ENCODE results near the gene NT5M.

NT5M gene

DNA sequence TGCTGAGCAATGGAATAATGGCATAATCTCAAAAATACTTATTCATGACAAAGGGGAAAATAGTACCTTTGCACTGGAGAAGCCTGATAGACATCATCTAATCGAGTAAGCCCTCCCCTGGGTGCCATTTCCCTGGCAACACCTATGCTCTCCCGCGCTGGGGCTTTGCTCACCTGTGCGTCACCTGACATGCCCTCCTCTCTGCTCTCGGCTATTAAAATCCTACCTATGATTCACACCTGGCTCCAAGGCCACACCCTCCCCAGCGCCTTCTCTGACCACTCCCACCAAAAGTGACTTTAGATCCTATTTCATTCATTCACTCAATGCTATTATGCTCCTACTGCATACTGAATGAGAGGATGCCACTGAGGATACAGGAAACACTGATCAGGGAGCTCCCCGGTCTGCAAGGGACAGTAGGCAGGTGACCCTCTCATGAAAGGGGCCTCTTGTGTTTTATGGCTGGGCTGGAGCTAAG lies 83.9 kb downstream of the NT5M start:
- Histone ChIP-seq H3K36me3 (ENCODE audit: control insufficient read depth in 1 of 2, insufficient read depth in 2 of 2, low read length in 2 of 2) (no peaks in the 10 kb centered on the region), H2BK12ac (ENCODE audit: low read length) (no peak overlapping the region), H3K9ac (ENCODE audit: low read length) (no peak overlapping the region), H3K4ac (ENCODE audit: low read depth, low read length) (no peak overlapping the region), H4K91ac (ENCODE audit: low read depth, low read length) (no peak overlapping the region), H3K23ac (ENCODE audit: low read length) (no peak overlapping the region), H3K14ac (ENCODE audit: low read length) (no peak overlapping the region), H3K79me1 (ENCODE audit: low read length) (no peaks in the 10 kb centered on the region), H4K12ac (ENCODE audit: low read depth, low read length) (no peak overlapping the region), H3K4me1 (ENCODE audit: control insufficient read depth in 1 of 2, insufficient read depth in 2 of 2, low read length in 2 of 2) (peaks cover 9% of the 10 kb centered on the region in 2 experiments), H3K79me2 (ENCODE audit: control insufficient read depth, insufficient read depth, low read length, poor library complexity) (peaks cover 1% of the 10 kb centered on the region), H2BK5ac (ENCODE audit: low read depth, low read length, poor library complexity) (no peak overlapping the region), H3K27me3 (ENCODE audit: insufficient read depth, low read length) (no peaks in the 10 kb centered on the region), H3K18ac (ENCODE audit: low read length) (no peak overlapping the region), H3K27ac (ENCODE audit: low read depth, low read length) (no peak overlapping the region), H3K4me3 (ENCODE audit: low read depth, low read length) (no peak overlapping the region), H3K9me3 (ENCODE audit: insufficient read depth, low read depth, low read length) (no peaks in the 10 kb centered on the region), H2BK120ac (ENCODE audit: insufficient read depth, low read length, poor library complexity) (no peak overlapping the region), H4K8ac (ENCODE audit: low read depth, low read length) (no peak overlapping the region), H2AFZ (ENCODE audit: insufficient read depth, low read length, poor library complexity) (no peak overlapping the region), H2AK5ac (ENCODE audit: low read length) (no peak overlapping the region), H3K4me2 (ENCODE audit: low read length) (no peak overlapping the region)
- DNase-seq = peak in 1 of 2 donors; percentile 24
- no CpG with 5 or more reads among the region's 7 CpGs for WGBS (ENCODE audit: extremely low coverage, insufficient coverage, insufficient read length)

DNA sequence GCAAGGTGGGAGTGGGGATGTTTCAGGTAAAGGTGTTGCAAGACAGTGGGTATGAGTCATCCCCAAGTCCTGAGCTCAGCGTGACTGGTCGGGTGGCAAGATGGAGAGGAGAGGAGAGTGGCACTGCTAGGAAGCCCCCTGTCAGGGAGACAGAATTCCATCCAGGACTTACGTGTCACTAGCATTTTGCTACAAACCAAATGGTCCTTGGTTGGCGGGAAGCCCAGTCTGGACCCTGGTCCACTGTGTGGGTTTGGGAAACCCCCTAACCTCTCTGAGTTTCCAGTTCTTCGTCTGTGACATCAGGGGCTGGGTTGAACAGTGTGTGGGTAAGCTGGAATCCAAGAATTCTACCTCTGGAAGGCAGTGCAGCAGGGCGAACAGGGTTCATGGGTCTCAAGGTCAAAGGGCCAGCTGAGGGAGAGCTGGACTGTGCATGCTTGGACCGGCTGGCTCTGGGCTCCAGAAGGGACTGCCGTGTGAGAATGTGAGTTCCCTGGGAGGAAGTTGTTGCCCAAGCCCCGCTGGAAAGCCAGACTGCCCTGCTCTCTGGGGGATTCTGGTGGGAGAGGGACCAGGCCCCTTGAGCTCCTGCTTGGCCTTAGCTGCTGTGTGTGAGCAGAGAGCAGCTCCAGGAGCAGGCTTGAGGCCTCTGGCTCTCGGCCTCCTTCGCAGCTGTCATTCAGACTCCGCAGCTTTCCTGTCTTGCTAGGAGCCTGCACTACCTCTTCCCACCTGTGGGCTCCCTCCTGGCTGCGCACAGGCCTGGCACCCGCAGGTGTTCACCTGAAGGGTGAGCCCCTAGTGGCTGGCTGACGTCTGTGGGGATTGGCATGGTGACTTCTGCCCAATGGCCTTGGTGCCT lies 84.6 kb downstream of the NT5M start:
- H3K4me1 ChIP-seq (ENCODE audit: control insufficient read depth in 1 of 2, insufficient read depth in 2 of 2, low read length in 2 of 2) = peaks cover 9% of the 10 kb centered on the region in 2 experiments
- no peak overlapping the region for H2BK120ac ChIP-seq (ENCODE audit: insufficient read depth, low read length, poor library complexity)
- H3K27ac ChIP-seq (ENCODE audit: low read depth, low read length) = no peak overlapping the region
- H3K4me3 ChIP-seq (ENCODE audit: low read depth, low read length) = no peak overlapping the region
- no peak overlapping the region for H3K14ac ChIP-seq (ENCODE audit: low read length)
- H2AK5ac ChIP-seq (ENCODE audit: low read length) = no peak overlapping the region
- no peak overlapping the region for H3K23ac ChIP-seq (ENCODE audit: low read length)
- H3K9ac ChIP-seq (ENCODE audit: low read length) = no peak overlapping the region
- H3K4me2 ChIP-seq (ENCODE audit: low read length) = no peak overlapping the region
- H3K4ac ChIP-seq (ENCODE audit: low read depth, low read length) = no peak overlapping the region
- H3K9me3 ChIP-seq (ENCODE audit: insufficient read depth, low read depth, low read length) = no peaks in the 10 kb centered on the region
- no peaks in the 10 kb centered on the region for H3K27me3 ChIP-seq (ENCODE audit: insufficient read depth, low read length)
- H3K79me1 ChIP-seq (ENCODE audit: low read length) = no peaks in the 10 kb centered on the region
- H2BK12ac ChIP-seq (ENCODE audit: low read length) = no peak overlapping the region
- H4K91ac ChIP-seq (ENCODE audit: low read depth, low read length) = no peak overlapping the region
- H2AFZ ChIP-seq (ENCODE audit: insufficient read depth, low read length, poor library complexity) = no peak overlapping the region
- H3K36me3 ChIP-seq (ENCODE audit: control insufficient read depth in 1 of 2, insufficient read depth in 2 of 2, low read length in 2 of 2) = no peaks in the 10 kb centered on the region
- H3K18ac ChIP-seq (ENCODE audit: low read length) = no peak overlapping the region
- H4K8ac ChIP-seq (ENCODE audit: low read depth, low read length) = peak overlapping the region; percentile 22
- peaks cover 1% of the 10 kb centered on the region for H3K79me2 ChIP-seq (ENCODE audit: control insufficient read depth, insufficient read depth, low read length, poor library complexity)
- DNase-seq = peak; percentile 58 to 69
- H4K12ac ChIP-seq (ENCODE audit: low read depth, low read length) = no peak overlapping the region
- WGBS (ENCODE audit: extremely low coverage, insufficient coverage, insufficient read length) = no CpG with 5 or more reads among the region's 15 CpGs
- H2BK5ac ChIP-seq (ENCODE audit: low read depth, low read length, poor library complexity) = no peak overlapping the region

DNA sequence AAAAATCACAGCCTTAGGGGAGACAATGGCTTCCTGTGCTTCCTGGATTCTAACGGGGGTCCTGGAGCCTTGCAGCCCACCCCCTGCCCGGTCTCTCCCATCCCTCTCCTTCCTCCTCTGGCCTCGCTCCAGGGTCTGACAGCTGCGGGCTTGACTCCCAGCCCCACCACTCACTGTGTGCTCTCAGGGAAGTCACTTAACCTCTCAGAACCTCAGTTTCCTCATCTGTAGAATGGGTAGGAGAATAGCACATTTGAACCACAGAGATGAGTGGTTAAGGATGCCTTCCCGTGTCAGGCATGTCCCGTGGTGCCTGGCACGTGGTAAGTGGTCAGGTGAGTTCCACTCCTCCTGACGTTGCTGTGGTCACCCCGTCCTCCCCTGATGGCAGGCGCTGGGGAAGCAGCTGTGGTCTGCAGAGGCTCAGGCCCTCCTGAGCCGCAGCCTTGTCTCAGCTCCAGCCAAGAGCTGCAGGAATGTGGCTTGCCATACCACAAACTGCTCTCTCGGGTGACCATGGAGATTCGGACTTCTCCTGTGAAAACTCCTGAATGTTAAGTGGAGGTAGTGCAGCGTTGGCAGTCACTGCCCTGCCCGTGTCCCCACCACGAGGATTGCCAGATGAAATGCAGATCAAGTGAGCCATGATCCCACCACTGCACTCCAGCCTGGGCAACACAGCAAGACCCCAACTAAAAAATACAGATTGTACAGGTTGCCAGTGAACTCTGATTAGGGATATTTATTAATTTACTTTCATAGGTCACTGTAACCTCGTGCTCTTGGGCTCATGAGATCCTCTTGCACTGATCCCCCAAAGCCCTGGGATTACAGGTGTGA lies 85.7 kb downstream of the NT5M start:
- no peak overlapping the region for H2BK12ac ChIP-seq (ENCODE audit: low read length)
- H3K79me2 ChIP-seq (ENCODE audit: control insufficient read depth, insufficient read depth, low read length, poor library complexity) = peaks cover 1% of the 10 kb centered on the region
- H3K79me1 ChIP-seq (ENCODE audit: low read length) = no peaks in the 10 kb centered on the region
- WGBS (ENCODE audit: extremely low coverage, insufficient coverage, insufficient read length) = no CpG with 5 or more reads among the region's 17 CpGs
- H3K4me3 ChIP-seq (ENCODE audit: low read depth, low read length) = no peak overlapping the region
- no peak overlapping the region for H2AK5ac ChIP-seq (ENCODE audit: low read length)
- H3K9ac ChIP-seq (ENCODE audit: low read length) = no peak overlapping the region
- no peaks in the 10 kb centered on the region for H3K9me3 ChIP-seq (ENCODE audit: insufficient read depth, low read depth, low read length)
- H3K23ac ChIP-seq (ENCODE audit: low read length) = no peak overlapping the region
- H3K4me1 ChIP-seq (ENCODE audit: control insufficient read depth in 1 of 2, insufficient read depth in 2 of 2, low read length in 2 of 2) = peaks cover 9% of the 10 kb centered on the region in 2 experiments
- no peak overlapping the region for H2AFZ ChIP-seq (ENCODE audit: insufficient read depth, low read length, poor library complexity)
- DNase-seq = no peak
- no peak overlapping the region for H3K4me2 ChIP-seq (ENCODE audit: low read length)
- H3K27ac ChIP-seq (ENCODE audit: low read depth, low read length) = no peak overlapping the region
- no peak overlapping the region for H4K8ac ChIP-seq (ENCODE audit: low read depth, low read length)
- H3K14ac ChIP-seq (ENCODE audit: low read length) = no peak overlapping the region
- H3K27me3 ChIP-seq (ENCODE audit: insufficient read depth, low read length) = no peaks in the 10 kb centered on the region
- H2BK5ac ChIP-seq (ENCODE audit: low read depth, low read length, poor library complexity) = no peak overlapping the region
- no peak overlapping the region for H4K12ac ChIP-seq (ENCODE audit: low read depth, low read length)
- no peak overlapping the region for H3K18ac ChIP-seq (ENCODE audit: low read length)
- H2BK120ac ChIP-seq (ENCODE audit: insufficient read depth, low read length, poor library complexity) = no peak overlapping the region
- H3K4ac ChIP-seq (ENCODE audit: low read depth, low read length) = no peak overlapping the region
- H4K91ac ChIP-seq (ENCODE audit: low read depth, low read length) = no peak overlapping the region
- no peaks in the 10 kb centered on the region for H3K36me3 ChIP-seq (ENCODE audit: control insufficient read depth in 1 of 2, insufficient read depth in 2 of 2, low read length in 2 of 2)

DNA sequence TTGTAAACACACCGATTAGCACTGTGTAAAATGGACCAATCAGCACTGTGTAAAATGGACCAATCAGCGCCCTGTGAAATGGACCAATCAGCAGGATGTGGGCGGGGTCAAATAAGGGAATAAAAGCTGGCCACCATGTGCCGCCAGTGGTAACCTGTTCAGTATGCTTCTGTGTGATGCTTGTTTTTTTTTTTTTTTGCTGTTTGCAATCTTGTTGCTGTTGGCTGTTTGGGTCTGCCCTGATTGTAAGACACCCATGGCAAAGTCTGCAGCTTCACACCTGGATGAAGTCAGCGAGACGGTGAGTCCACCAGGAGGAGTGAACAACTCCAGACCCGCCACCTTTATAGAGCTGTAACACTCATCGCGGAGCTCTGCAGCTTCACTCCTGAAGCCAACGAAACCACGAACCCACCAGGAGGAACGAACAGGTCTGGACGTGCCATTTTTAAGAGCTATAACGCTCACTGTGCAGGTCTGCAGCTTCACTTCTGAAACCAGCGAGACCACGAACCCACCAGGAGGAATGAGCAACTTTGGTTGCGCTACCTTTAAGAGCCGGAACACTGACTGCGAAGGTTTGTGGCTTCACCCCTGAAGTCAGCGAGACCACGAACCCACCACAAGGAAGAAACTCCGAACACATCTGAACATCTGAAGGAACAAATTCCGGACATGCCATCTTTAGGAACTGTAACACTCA lies 88.6 kb downstream of the NT5M start:
- Histone ChIP-seq H3K14ac (ENCODE audit: low read length) (no peak overlapping the region), H3K79me1 (ENCODE audit: low read length) (no peaks in the 10 kb centered on the region), H3K4me3 (ENCODE audit: low read depth, low read length) (no peak overlapping the region), H3K36me3 (ENCODE audit: control insufficient read depth in 1 of 2, insufficient read depth in 2 of 2, low read length in 2 of 2) (no peaks in the 10 kb centered on the region), H3K9ac (ENCODE audit: low read length) (no peak overlapping the region), H2AK5ac (ENCODE audit: low read length) (no peak overlapping the region), H3K79me2 (ENCODE audit: control insufficient read depth, insufficient read depth, low read length, poor library complexity) (peaks cover 1% of the 10 kb centered on the region), H3K4me2 (ENCODE audit: low read length) (no peak overlapping the region), H4K91ac (ENCODE audit: low read depth, low read length) (no peak overlapping the region), H3K4me1 (ENCODE audit: control insufficient read depth in 1 of 2, insufficient read depth in 2 of 2, low read length in 2 of 2) (peaks cover 9% of the 10 kb centered on the region in 2 experiments), H2BK120ac (ENCODE audit: insufficient read depth, low read length, poor library complexity) (no peak overlapping the region), H4K8ac (ENCODE audit: low read depth, low read length) (no peak overlapping the region), H3K9me3 (ENCODE audit: insufficient read depth, low read depth, low read length) (peaks cover 4% of the 10 kb centered on the region), H2BK12ac (ENCODE audit: low read length) (no peak overlapping the region), H3K27me3 (ENCODE audit: insufficient read depth, low read length) (no peaks in the 10 kb centered on the region), H2AFZ (ENCODE audit: insufficient read depth, low read length, poor library complexity) (no peak overlapping the region), H3K4ac (ENCODE audit: low read depth, low read length) (no peak overlapping the region), H3K27ac (ENCODE audit: low read depth, low read length) (no peak overlapping the region), H2BK5ac (ENCODE audit: low read depth, low read length, poor library complexity) (no peak overlapping the region), H3K18ac (ENCODE audit: low read length) (no peak overlapping the region), H3K23ac (ENCODE audit: low read length) (no peak overlapping the region), H4K12ac (ENCODE audit: low read depth, low read length) (no peak overlapping the region)
- no CpG with 5 or more reads among the region's 23 CpGs for WGBS (ENCODE audit: extremely low coverage, insufficient coverage, insufficient read length)
- DNase-seq = no peak
